ENCODE measurements around the gene SLC25A34. TPM values are rescaled to one million over a fixed set of nuclear protein-coding genes. Genes with fewer than 3 reads are reported as not detected.

SLC25A34 gene
- total RNA-seq, 2 experiments from 2014 or later = 1.9 to 2.8 TPM

GRCh38 chr1:15786581-15786980, 50.5 kb downstream of the SLC25A34 start:
- POLR2A ChIA-PET = no interaction called here
- ATAC-seq (ENCODE audit: poor library complexity) = no peak
- intact Hi-C loops (cut with DNase I, micrococcal nuclease) = no loop called here
- no peak overlapping the region for H3K4me3 Mint-ChIP-seq
- peaks cover 0 to 7% of the 10 kb centered on the region in 2 experiments for H3K27me3 ChIP-seq (ENCODE audit: control insufficient read depth in 1 of 2, insufficient read depth in 2 of 2, low read length in 2 of 2)
- no peak overlapping the region for H3K27ac ChIP-seq (ENCODE audit: low read depth in 1 of 2, low read length in 2 of 2)
- no peaks in the 10 kb centered on the region for H3K4me1 Mint-ChIP-seq (ENCODE audit: low read depth)
- no peaks in the 10 kb centered on the region for H3K36me3 Mint-ChIP-seq (ENCODE audit: low read depth)
- no peak overlapping the region for H3K4me3 ChIP-seq (ENCODE audit: low read length)
- no peaks in the 10 kb centered on the region for H3K9me3 Mint-ChIP-seq
- H3K9me3 ChIP-seq (ENCODE audit: control insufficient read depth in 1 of 2, insufficient read depth in 1 of 2, low read length in 2 of 2) = no peaks in the 10 kb centered on the region
- CTCF ChIA-PET = no interaction called here
- no peaks in the 10 kb centered on the region for H3K36me3 ChIP-seq (ENCODE audit: insufficient read depth, low read length)
- no peak overlapping the region for H3K27ac Mint-ChIP-seq
- no peak for TF ChIP-seq CTCF (IDR thresholded peaks at IDR 0.05)
- no peak for DNase-seq
- H3K4me1 ChIP-seq (ENCODE audit: insufficient read depth, low read length) = no peaks in the 10 kb centered on the region
- H3K27me3 Mint-ChIP-seq = peaks cover 5% of the 10 kb centered on the region

GRCh38 chr1:15788624-15789301, 52.7 kb downstream of the SLC25A34 start:
- H3K27me3 Mint-ChIP-seq = peaks cover 5% of the 10 kb centered on the region
- no peak for ATAC-seq (ENCODE audit: poor library complexity)
- no peak overlapping the region for H3K4me3 Mint-ChIP-seq
- no peak for TF ChIP-seq CTCF (IDR thresholded peaks at IDR 0.05)
- H3K9me3 Mint-ChIP-seq = no peaks in the 10 kb centered on the region
- no peak overlapping the region for H3K4me3 ChIP-seq (ENCODE audit: low read length)
- H3K9me3 ChIP-seq (ENCODE audit: control insufficient read depth in 1 of 2, insufficient read depth in 1 of 2, low read length in 2 of 2) = no peaks in the 10 kb centered on the region
- intact Hi-C loops (cut with DNase I, micrococcal nuclease) = no loop called here
- no peak overlapping the region for H3K27ac ChIP-seq (ENCODE audit: low read depth in 1 of 2, low read length in 2 of 2)
- peaks cover 5% of the 10 kb centered on the region for H3K4me1 ChIP-seq (ENCODE audit: insufficient read depth, low read length)
- DNase-seq = peak in 2 of 14 experiments; percentile 41 to 54
- no peak overlapping the region for H3K27ac Mint-ChIP-seq
- ChIA-PET CTCF (interaction anchor here (1.0 kb wide), 1 partner anchor 27 kb away, joined by 3 read pairs; no protein-coding TSS in a partner anchor), POLR2A (no interaction called here)
- no peaks in the 10 kb centered on the region for H3K36me3 ChIP-seq (ENCODE audit: insufficient read depth, low read length)
- peaks cover 0 to 7% of the 10 kb centered on the region in 2 experiments for H3K27me3 ChIP-seq (ENCODE audit: control insufficient read depth in 1 of 2, insufficient read depth in 2 of 2, low read length in 2 of 2)
- no peaks in the 10 kb centered on the region for H3K36me3 Mint-ChIP-seq (ENCODE audit: low read depth)
- peaks cover 4% of the 10 kb centered on the region for H3K4me1 Mint-ChIP-seq (ENCODE audit: low read depth)

Other genes with a start within 250 kb of the SLC25A34 start
- 10 to 100 TPM; 15.7 to 18.0 TPM for gene CASP9, start 212.0 kb upstream of the SLC25A34 start, total RNA-seq
- gene DNAJC16, start 209.4 kb upstream of the SLC25A34 start, total RNA-seq = 10 to 100 TPM in 1 of 2 experiments, 1 to 10 TPM in 1; 8.2 to 10.4 TPM
- 1 to 10 TPM; 3.8 to 4.6 TPM for gene AGMAT, start 151.2 kb upstream of the SLC25A34 start, total RNA-seq
- gene DDI2, start 118.8 kb upstream of the SLC25A34 start, total RNA-seq = 10 to 100 TPM; 24.2 to 29.9 TPM
- gene PLEKHM2, start 51.9 kb upstream of the SLC25A34 start, total RNA-seq = 10 to 100 TPM; 77.5 to 82.0 TPM
- gene TMEM82, start 6.2 kb downstream of the SLC25A34 start, total RNA-seq = not detected
- under 1 TPM in 1 of 2 experiments, not detected in 1; 0.50 TPM for gene FBLIM1, start 22.5 kb downstream of the SLC25A34 start, total RNA-seq
- gene UQCRHL, start 71.4 kb downstream of the SLC25A34 start, total RNA-seq = under 1 TPM; 0.25 to 0.69 TPM
- 10 to 100 TPM; 73.5 to 76.7 TPM for gene SPEN, start 111.4 kb downstream of the SLC25A34 start, total RNA-seq
- gene ZBTB17, start 239.8 kb downstream of the SLC25A34 start, total RNA-seq = 10 to 100 TPM; 70.2 to 78.1 TPM

Measured in CD4-positive, alpha-beta T cell (primary cell).